B cell (primary cell): Measurements from ENCODE around the gene PCDHA6. TPM values are rescaled to one million over a fixed set of nuclear protein-coding genes. Genes with fewer than 3 reads are reported as not detected.

Experiments used
- ATAC-seq: fragments of 200-7000 bp; cut with Tn5 transposase; one replicate; pipeline ENCODE4 v1.10.0; 2021; ENCODE audit warnings: low read depth, mild to moderate bottlenecking, moderate number of reproducible peaks, moderate library complexity
- CTCF ChIA-PET: fragments of 350-600 bp; sonication (Branson Sonifier 250); formaldehyde crosslinking; loops from one replicate; lab custom pipeline; 2021; ENCODE audit warnings: antibody characterized with exemption, inconsistent platforms; lab: Charles Lee
- POLR2A ChIA-PET: fragments of 350-600 bp; sonication (Branson Sonifier 250); formaldehyde crosslinking; loops from one replicate; lab custom pipeline; 2021; ENCODE audit warnings: antibody characterized with exemption; lab: Charles Lee
- DNase-seq: peaks from one replicate; pipeline ENCODE4 v3.0.0; 2013
- H2AFZ ChIP-seq: 2 replicates; pipeline ENCODE4 v1.6.1; 2012; ENCODE audit warnings: mild to moderate bottlenecking, low read depth, low read length; ENCODE audit not compliant: insufficient read depth, poor library complexity, severe bottlenecking
- H3K27ac ChIP-seq, 2 donors: 1 replicate in 1 of 2; 2 replicates in 1 of 2; pipeline ENCODE4 v1.5.1; 2012 to 2013; ENCODE audit warnings: low read length in 2 of 2, mild to moderate bottlenecking in 2 of 2, moderate library complexity in 1 of 2
- H3K27me3 ChIP-seq, 4 experiments: fragments of 200-600 bp in 1 of 4; sonication (generic) in 1 of 4; replicated peaks in 1 of 4; 1 replicate in 2 of 4; 2 replicates in 2 of 4; pipeline versions ENCODE4 v1.6.1 to v1.7.0; 2013 to 2016; ENCODE audit warnings: low read length in 3 of 4, mild to moderate bottlenecking in 2 of 4, mixed read lengths in 1 of 4, moderate library complexity in 1 of 4; ENCODE audit not compliant: insufficient read depth in 4 of 4, control insufficient read depth in 3 of 4; ENCODE audit errors: control extremely low read depth in 1 of 4
- H3K36me3 ChIP-seq, 2 experiments: replicated peaks in 1 of 2; 1 replicate in 1 of 2; 2 replicates in 1 of 2; pipeline versions ENCODE4 v1.6.1 to v1.7.1; 2013; ENCODE audit warnings: low read length in 1 of 2; ENCODE audit not compliant: insufficient read depth in 2 of 2, control insufficient read depth in 1 of 2; ENCODE audit errors: control extremely low read depth in 1 of 2, extremely low read depth in 1 of 2
- H3K4me1 ChIP-seq, 2 donors: fragments of 200-600 bp in 1 of 2; sonication (generic) in 1 of 2; 1 replicate in 1 of 2; 2 replicates in 1 of 2; pipeline versions ENCODE4 v1.5.1 to v1.6.1; 2013 to 2017; ENCODE audit warnings: low read length in 2 of 2; ENCODE audit not compliant: control insufficient read depth in 2 of 2, insufficient read depth in 2 of 2
- H3K4me2 ChIP-seq: replicated peaks from 2 replicates; pipeline ENCODE3; 2012; ENCODE audit warnings: mild to moderate bottlenecking, low read depth, low read length; ENCODE audit not compliant: poor library complexity, severe bottlenecking
- H3K4me3 ChIP-seq, 5 experiments: fragments of 200-600 bp in 1 of 5; sonication (generic) in 1 of 5; 1 replicate in 3 of 5; 2 replicates in 2 of 5; pipeline versions ENCODE4 v1.5.1 to v1.7.0; 2011 to 2016; ENCODE audit warnings: low read length in 4 of 5, mild to moderate bottlenecking in 4 of 5, low read depth in 2 of 5, control low read depth in 1 of 5, moderate library complexity in 1 of 5; ENCODE audit not compliant: insufficient read depth in 1 of 5; ENCODE audit errors: control extremely low read depth in 1 of 5, extremely low read depth in 1 of 5
- H3K79me2 ChIP-seq: fragments of 200-600 bp; sonication (generic); one replicate; pipeline ENCODE4 v1.6.0; 2016; ENCODE audit warnings: low read length; ENCODE audit not compliant: control insufficient read depth, insufficient read depth
- H3K9ac ChIP-seq: fragments of 200-600 bp; sonication (generic); 2 replicates; pipeline ENCODE4 v1.6.1; 2017; ENCODE audit warnings: mild to moderate bottlenecking, low read length, moderate library complexity
- H3K9me3 ChIP-seq, 3 donors: one replicate each; pipeline versions ENCODE4 v1.6.1 to v1.7.1; 2013; ENCODE audit warnings: low read length in 2 of 3; ENCODE audit not compliant: control insufficient read depth in 2 of 3, insufficient read depth in 1 of 3; ENCODE audit errors: control extremely low read depth in 1 of 3
- H4K20me1 ChIP-seq: 2 replicates; pipeline ENCODE4 v1.6.0; 2012; ENCODE audit warnings: mild to moderate bottlenecking, low read length; ENCODE audit not compliant: insufficient read depth, control insufficient read depth, poor library complexity, severe bottlenecking
- H3K27ac Mint-ChIP-seq: one replicate; pipeline ENCODE4 v1.8.0; 2021; ENCODE audit warnings: mixed read lengths
- H3K27me3 Mint-ChIP-seq: one replicate; pipeline ENCODE4 v1.8.0; 2021; ENCODE audit warnings: mixed read lengths
- H3K4me1 Mint-ChIP-seq: one replicate; pipeline ENCODE4 v1.8.0; 2021; ENCODE audit warnings: mixed read lengths
- H3K4me3 Mint-ChIP-seq: one replicate; pipeline ENCODE4 v1.8.0; 2021; ENCODE audit warnings: mixed read lengths
- H3K9me3 Mint-ChIP-seq: one replicate; pipeline ENCODE4 v1.8.0; 2022; ENCODE audit warnings: mixed read lengths; ENCODE audit not compliant: insufficient read depth
- EZH2 ChIP-seq: IDR thresholded peaks from 2 replicates; pipeline ENCODE4 v1.6.1; 2012; ENCODE audit warnings: borderline replicate concordance, low read depth, mild to moderate bottlenecking, moderate library complexity, low read length; ENCODE audit not compliant: insufficient read depth, poor library complexity, severe bottlenecking
- WGBS: methylation state at CpG from one replicate; pipeline ENCODE4 v1.1.5; 2013; ENCODE audit warnings: missing lambda C conversion rate; ENCODE audit not compliant: insufficient coverage; 5-methylcytosine and 5-hydroxymethylcytosine counted together
- intact Hi-C: fragments of 100-400 bp; cut with micrococcal nuclease; formaldehyde crosslinking; loops from one replicate; pipeline ENCODE4 v1.10.0; 2022
- polyA plus RNA-seq: library from polyadenylated mRNA; depleted of rRNA; stranded (reverse); fragments of >200 nt; gene quantifications from 2 replicates; pipeline ENCODE4 v1.2.3, GENCODE V29; 2012
- total RNA-seq, 2 donors: library from RNA; stranded (reverse); fragments of 120-200 nt in 1 of 2; gene quantifications; 1 replicate in 1 of 2; 2 replicates in 1 of 2; pipeline versions ENCODE4 v1.2.3 to v1.2.4, GENCODE V29; 2013 to 2022
- TF ChIP-seq, protein P1 (sequence below): fragments of 200-600 bp; IDR thresholded peaks from one replicate; pipeline ENCODE4 v1.8.0; 2022; ENCODE audit warnings: antibody characterized with exemption, mild to moderate bottlenecking

Gene PCDHA6
- total and polyA plus RNA-seq, 2 donors (not counting 1 experiment from before 2014, with no cell fraction given), result not detected

DNA sequence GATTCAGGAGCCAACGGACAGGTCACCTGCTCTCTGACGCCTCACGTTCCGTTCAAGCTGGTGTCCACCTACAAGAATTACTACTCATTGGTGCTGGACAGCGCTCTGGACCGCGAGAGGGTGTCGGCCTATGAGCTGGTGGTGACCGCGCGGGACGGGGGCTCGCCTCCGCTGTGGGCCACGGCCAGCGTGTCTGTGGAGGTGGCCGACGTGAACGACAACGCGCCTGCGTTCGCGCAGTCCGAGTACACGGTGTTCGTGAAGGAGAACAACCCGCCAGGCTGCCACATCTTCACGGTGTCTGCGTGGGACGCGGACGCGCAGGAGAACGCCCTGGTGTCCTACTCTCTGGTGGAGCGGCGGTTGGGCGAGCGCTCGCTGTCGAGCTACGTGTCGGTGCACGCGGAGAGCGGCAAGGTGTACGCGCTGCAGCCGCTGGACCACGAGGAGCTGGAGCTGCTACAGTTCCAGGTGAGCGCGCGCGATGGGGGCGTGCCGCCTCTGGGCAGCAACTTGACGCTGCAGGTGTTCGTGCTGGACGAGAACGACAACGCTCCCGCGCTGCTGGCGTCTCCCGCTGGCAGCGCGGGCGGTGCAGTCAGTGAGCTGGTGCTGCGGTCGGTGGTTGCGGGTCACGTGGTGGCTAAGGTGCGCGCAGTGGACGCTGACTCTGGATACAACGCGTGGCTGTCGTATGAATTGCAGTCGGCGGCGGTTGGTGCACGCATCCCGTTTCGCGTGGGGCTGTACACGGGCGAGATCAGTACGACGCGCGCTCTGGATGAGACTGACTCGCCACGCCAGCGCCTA is 29.6 kb downstream of the PCDHA6 start:
- H3K4me2 ChIP-seq, result no peak overlapping the region
- no peak overlapping the region for H3K9ac ChIP-seq
- H3K27me3 ChIP-seq, result peaks cover 0 to 12% (median 5%) of the 10 kb centered on the region in 4 experiments
- no peaks in the 10 kb centered on the region for H3K4me1 ChIP-seq
- Mint-ChIP-seq H3K4me3 (no peak overlapping the region), H3K4me1 (no peaks in the 10 kb centered on the region), H3K27me3 (peaks cover 8% of the 10 kb centered on the region), H3K27ac (no peak overlapping the region), H3K9me3 (no peaks in the 10 kb centered on the region)
- H3K27ac ChIP-seq, result no peak overlapping the region
- H3K9me3 ChIP-seq, result peaks cover 1 to 37% (median 9%) of the 10 kb centered on the region in 3 donors
- no peak overlapping the region for H2AFZ ChIP-seq
- CTCF ChIA-PET, result no interaction called here
- intact Hi-C loops, result no loop called here
- no peaks in the 10 kb centered on the region for H3K79me2 ChIP-seq
- TF ChIP-seq EZH2, result no peak
- TF ChIP-seq, protein P1, sequence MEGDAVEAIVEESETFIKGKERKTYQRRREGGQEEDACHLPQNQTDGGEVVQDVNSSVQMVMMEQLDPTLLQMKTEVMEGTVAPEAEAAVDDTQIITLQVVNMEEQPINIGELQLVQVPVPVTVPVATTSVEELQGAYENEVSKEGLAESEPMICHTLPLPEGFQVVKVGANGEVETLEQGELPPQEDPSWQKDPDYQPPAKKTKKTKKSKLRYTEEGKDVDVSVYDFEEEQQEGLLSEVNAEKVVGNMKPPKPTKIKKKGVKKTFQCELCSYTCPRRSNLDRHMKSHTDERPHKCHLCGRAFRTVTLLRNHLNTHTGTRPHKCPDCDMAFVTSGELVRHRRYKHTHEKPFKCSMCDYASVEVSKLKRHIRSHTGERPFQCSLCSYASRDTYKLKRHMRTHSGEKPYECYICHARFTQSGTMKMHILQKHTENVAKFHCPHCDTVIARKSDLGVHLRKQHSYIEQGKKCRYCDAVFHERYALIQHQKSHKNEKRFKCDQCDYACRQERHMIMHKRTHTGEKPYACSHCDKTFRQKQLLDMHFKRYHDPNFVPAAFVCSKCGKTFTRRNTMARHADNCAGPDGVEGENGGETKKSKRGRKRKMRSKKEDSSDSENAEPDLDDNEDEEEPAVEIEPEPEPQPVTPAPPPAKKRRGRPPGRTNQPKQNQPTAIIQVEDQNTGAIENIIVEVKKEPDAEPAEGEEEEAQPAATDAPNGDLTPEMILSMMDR, result no peak
- ATAC-seq (no peak), DNase-seq (no peak)
- POLR2A ChIA-PET, result no interaction called here
- H3K36me3 ChIP-seq, result no peaks in the 10 kb centered on the region
- H4K20me1 ChIP-seq, result no peaks in the 10 kb centered on the region
- H3K4me3 ChIP-seq, result no peak overlapping the region
- WGBS, result 64% methylated on average over 94 of the region's 94 CpGs

DNA sequence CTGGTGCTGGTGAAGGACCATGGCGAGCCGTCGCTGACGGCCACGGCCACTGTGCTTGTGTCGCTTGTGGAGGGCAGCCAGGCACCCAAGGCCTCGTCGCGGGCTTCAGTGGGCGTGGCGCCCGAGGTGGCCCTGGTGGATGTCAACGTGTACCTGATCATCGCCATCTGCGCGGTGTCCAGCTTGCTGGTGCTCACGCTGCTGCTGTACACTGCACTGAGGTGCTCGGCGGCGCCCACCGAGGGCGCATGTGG is 30.2 kb downstream of the PCDHA6 start:
- Mint-ChIP-seq H3K4me1 (no peaks in the 10 kb centered on the region), H3K27ac (no peak overlapping the region), H3K27me3 (peaks cover 8% of the 10 kb centered on the region), H3K9me3 (no peaks in the 10 kb centered on the region), H3K4me3 (no peak overlapping the region)
- H3K4me2 ChIP-seq, result no peak overlapping the region
- no peak overlapping the region for H3K9ac ChIP-seq
- DNase-seq, result no peak
- H3K9me3 ChIP-seq, result peaks cover 1 to 42% (median 9%) of the 10 kb centered on the region in 3 donors
- H4K20me1 ChIP-seq, result no peaks in the 10 kb centered on the region
- TF ChIP-seq EZH2, result no peak
- TF ChIP-seq, protein P1, result no peak
- H3K27me3 ChIP-seq, result peaks cover 0 to 11% (median 4%) of the 10 kb centered on the region in 4 experiments
- H3K79me2 ChIP-seq, result no peaks in the 10 kb centered on the region
- ChIA-PET CTCF (no interaction called here), POLR2A (no interaction called here)
- no peak overlapping the region for H3K27ac ChIP-seq
- no peaks in the 10 kb centered on the region for H3K4me1 ChIP-seq
- H3K4me3 ChIP-seq, result no peak overlapping the region
- no peak for ATAC-seq
- intact Hi-C loops, result no loop called here
- H2AFZ ChIP-seq, result no peak overlapping the region
- H3K36me3 ChIP-seq, result no peaks in the 10 kb centered on the region
- WGBS, result 67% methylated on average over 22 of the region's 22 CpGs
